Mesendoderm (in vitro differentiated cells): ENCODE results near the gene SLC29A1.
A peak's percentile ranks its signal among the peaks of the same experiment; 100 is the strongest.

Experiments used
- DNase-seq: peaks from one replicate; pipeline ENCODE4 v3.0.0; 2013
- H2AK5ac ChIP-seq: 2 replicates; pipeline ENCODE4 v1.6.1; 2013; ENCODE audit warnings: low read length, inconsistent platforms
- H2BK120ac ChIP-seq: 2 replicates; pipeline ENCODE4 v1.6.1; 2013; ENCODE audit warnings: low read depth, mild to moderate bottlenecking, low read length, moderate library complexity, mixed read lengths
- H2BK15ac ChIP-seq: replicated peaks from 2 replicates; pipeline ENCODE4 v1.6.1; 2013; ENCODE audit warnings: low read depth, mild to moderate bottlenecking, moderate library complexity
- H2BK5ac ChIP-seq: 2 replicates; pipeline ENCODE4 v1.6.1; 2013; ENCODE audit warnings: low read length, inconsistent platforms
- H3K18ac ChIP-seq: 2 replicates; pipeline ENCODE4 v1.6.1; 2013; ENCODE audit warnings: mild to moderate bottlenecking, low read length, mixed read lengths
- H3K23ac ChIP-seq: one replicate; pipeline ENCODE4 v1.6.1; 2013; ENCODE audit warnings: low read length
- H3K27ac ChIP-seq: 2 replicates; pipeline ENCODE4 v1.5.1; 2013; ENCODE audit warnings: low read depth, mild to moderate bottlenecking, inconsistent platforms, low read length, moderate library complexity
- H3K27me3 ChIP-seq: 2 replicates; pipeline ENCODE4 v1.6.1; 2013; ENCODE audit warnings: low read length, control low read depth, mild to moderate bottlenecking, inconsistent platforms; ENCODE audit not compliant: insufficient read depth, poor library complexity
- H3K36me3 ChIP-seq: 2 replicates; pipeline ENCODE4 v1.6.1; 2013; ENCODE audit warnings: low read length, inconsistent platforms; ENCODE audit not compliant: control insufficient read depth, insufficient read depth
- H3K4ac ChIP-seq: one replicate; pipeline ENCODE4 v1.6.1; 2013; ENCODE audit warnings: low read depth, mild to moderate bottlenecking, low read length, moderate library complexity
- H3K4me1 ChIP-seq: 2 replicates; pipeline ENCODE4 v1.6.1; 2013; ENCODE audit warnings: low read depth, low read length, inconsistent platforms; ENCODE audit not compliant: control insufficient read depth
- H3K4me2 ChIP-seq: 2 replicates; pipeline ENCODE4 v1.6.1; 2013; ENCODE audit warnings: low read length
- H3K4me3 ChIP-seq: 2 replicates; pipeline ENCODE4 v1.5.1; 2013; ENCODE audit warnings: mild to moderate bottlenecking, low read length
- H3K56ac ChIP-seq: one replicate; pipeline ENCODE4 v1.6.1; 2013; ENCODE audit warnings: low read length
- H3K79me1 ChIP-seq: 2 replicates; pipeline ENCODE4 v1.6.1; 2013; ENCODE audit warnings: low read length, inconsistent platforms
- H3K79me2 ChIP-seq: 2 replicates; pipeline ENCODE4 v1.6.1; 2013; ENCODE audit warnings: mild to moderate bottlenecking, low read length; ENCODE audit not compliant: control insufficient read depth, insufficient read depth
- H3K9ac ChIP-seq: 2 replicates; pipeline ENCODE4 v1.6.1; 2013; ENCODE audit warnings: low read length, inconsistent platforms
- H4K5ac ChIP-seq: one replicate; pipeline ENCODE4 v1.6.1; 2013; ENCODE audit warnings: low read length
- H4K8ac ChIP-seq: one replicate; pipeline ENCODE4 v1.6.1; 2013; ENCODE audit warnings: low read depth, mild to moderate bottlenecking, control low read depth, low read length, moderate library complexity
- WGBS: extraction: QIAGEN DNeasy Blood & Tissue Kit; methylation state at CpG from one replicate; pipeline ENCODE4 v1.1.7; 2013; ENCODE audit warnings: low lambda C conversion rate, missing lambda C conversion rate; ENCODE audit not compliant: insufficient coverage; ENCODE audit errors: extremely low coverage; 5-methylcytosine and 5-hydroxymethylcytosine counted together

Gene SLC29A1

DNA sequence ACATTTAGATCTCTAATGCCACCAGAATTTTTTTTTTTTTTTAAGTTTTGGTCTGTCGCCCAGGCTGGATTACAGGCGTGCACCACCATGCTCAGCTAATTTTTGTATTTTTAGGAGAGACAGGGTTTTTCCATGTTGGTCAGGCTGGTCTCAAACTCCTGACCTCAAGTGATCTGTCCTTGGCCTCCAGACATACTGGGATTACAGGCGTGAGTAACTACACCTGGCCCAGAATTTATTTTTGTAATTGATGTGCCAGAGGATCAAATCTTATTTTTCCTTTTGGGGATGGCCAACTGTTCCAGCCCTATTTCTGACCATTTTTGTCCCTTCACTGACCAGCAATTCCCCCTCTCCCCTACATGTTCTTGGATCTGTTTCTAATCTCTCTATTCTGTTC is 24.7 kb upstream of the SLC29A1 start:
- Histone ChIP-seq H2BK15ac (no peak overlapping the region), H3K23ac (no peak overlapping the region), H3K79me1 (no peaks in the 10 kb centered on the region), H3K36me3 (no peaks in the 10 kb centered on the region), H4K5ac (no peak overlapping the region), H4K8ac (no peak overlapping the region), H3K79me2 (no peaks in the 10 kb centered on the region), H2BK5ac (no peak overlapping the region), H3K4ac (no peak overlapping the region), H2AK5ac (no peak overlapping the region), H3K9ac (no peak overlapping the region), H3K27me3 (no peaks in the 10 kb centered on the region), H3K27ac (no peak overlapping the region), H3K56ac (no peak overlapping the region), H3K4me3 (no peak overlapping the region), H3K4me2 (no peak overlapping the region), H3K18ac (no peak overlapping the region), H2BK120ac (no peak overlapping the region), H3K4me1 (peaks cover 22% of the 10 kb centered on the region)
- no peak for DNase-seq
- WGBS: no CpG with 5 or more reads among the region's 3 CpGs

DNA sequence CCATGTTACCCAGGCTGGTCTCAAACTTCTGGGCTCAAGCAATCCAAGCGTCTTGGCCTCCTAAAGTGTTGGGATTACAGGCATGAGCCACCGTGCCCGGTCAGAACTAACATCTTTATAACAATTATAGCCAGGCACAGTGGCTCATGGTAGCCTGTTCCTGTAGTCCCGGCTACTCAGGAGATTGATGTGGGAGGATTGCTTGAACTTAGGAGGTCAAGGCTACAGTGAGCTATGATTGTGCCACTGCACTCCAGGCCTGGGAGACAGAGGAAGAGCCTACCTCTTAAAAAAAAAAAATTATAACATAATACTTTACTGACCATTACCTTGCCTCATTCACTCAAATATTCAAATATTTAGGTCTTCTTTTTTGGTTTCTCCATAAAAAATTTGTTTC is 23.5 kb upstream of the SLC29A1 start:
- WGBS: no CpG with 5 or more reads among the region's 4 CpGs
- Histone ChIP-seq H3K4ac (no peak overlapping the region), H2AK5ac (no peak overlapping the region), H3K4me2 (no peak overlapping the region), H3K79me1 (no peaks in the 10 kb centered on the region), H2BK15ac (no peak overlapping the region), H4K5ac (no peak overlapping the region), H4K8ac (no peak overlapping the region), H3K4me1 (peaks cover 22% of the 10 kb centered on the region), H3K79me2 (no peaks in the 10 kb centered on the region), H3K23ac (no peak overlapping the region), H3K4me3 (no peak overlapping the region), H3K56ac (no peak overlapping the region), H3K36me3 (no peaks in the 10 kb centered on the region), H2BK5ac (no peak overlapping the region), H3K18ac (no peak overlapping the region), H3K27ac (no peak overlapping the region), H3K9ac (no peak overlapping the region), H2BK120ac (no peak overlapping the region), H3K27me3 (no peaks in the 10 kb centered on the region)
- DNase-seq: no peak

DNA sequence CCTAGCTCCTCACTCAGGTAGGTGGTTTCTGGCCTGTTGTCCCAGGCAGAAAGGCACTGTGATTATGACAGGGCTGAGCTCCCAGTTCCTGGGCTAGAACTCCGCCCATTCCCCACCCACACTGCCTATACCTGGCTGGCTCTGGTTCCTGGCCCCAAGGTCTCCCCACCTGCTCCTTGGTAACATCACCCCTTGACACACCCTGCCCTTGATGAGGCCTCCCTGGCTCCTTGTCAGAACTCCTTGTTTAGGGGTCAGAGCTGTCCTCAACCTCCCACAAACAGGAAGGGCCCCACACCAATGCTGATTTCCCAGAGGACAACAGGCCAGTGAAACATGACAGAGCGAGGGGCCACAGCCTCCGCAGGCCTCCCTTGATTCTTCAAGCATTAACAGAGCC is 22.2 kb upstream of the SLC29A1 start:
- Histone ChIP-seq H3K79me1 (no peaks in the 10 kb centered on the region), H3K4me2 (no peak overlapping the region), H3K18ac (no peak overlapping the region), H4K8ac (no peak overlapping the region), H3K79me2 (no peaks in the 10 kb centered on the region), H3K4me1 (peaks cover 22% of the 10 kb centered on the region), H2BK15ac (no peak overlapping the region), H4K5ac (no peak overlapping the region), H2BK5ac (peak overlapping the region; percentile 81), H2AK5ac (peak overlapping the region; percentile 64), H3K4me3 (no peak overlapping the region), H3K27ac (no peak overlapping the region), H3K23ac (no peak overlapping the region), H3K4ac (no peak overlapping the region), H3K27me3 (no peaks in the 10 kb centered on the region), H3K9ac (no peak overlapping the region), H3K56ac (peak overlapping the region; percentile 87), H3K36me3 (no peaks in the 10 kb centered on the region), H2BK120ac (no peak overlapping the region)
- no CpG with 5 or more reads among the region's 3 CpGs for WGBS
- peak; percentile 31 for DNase-seq

DNA sequence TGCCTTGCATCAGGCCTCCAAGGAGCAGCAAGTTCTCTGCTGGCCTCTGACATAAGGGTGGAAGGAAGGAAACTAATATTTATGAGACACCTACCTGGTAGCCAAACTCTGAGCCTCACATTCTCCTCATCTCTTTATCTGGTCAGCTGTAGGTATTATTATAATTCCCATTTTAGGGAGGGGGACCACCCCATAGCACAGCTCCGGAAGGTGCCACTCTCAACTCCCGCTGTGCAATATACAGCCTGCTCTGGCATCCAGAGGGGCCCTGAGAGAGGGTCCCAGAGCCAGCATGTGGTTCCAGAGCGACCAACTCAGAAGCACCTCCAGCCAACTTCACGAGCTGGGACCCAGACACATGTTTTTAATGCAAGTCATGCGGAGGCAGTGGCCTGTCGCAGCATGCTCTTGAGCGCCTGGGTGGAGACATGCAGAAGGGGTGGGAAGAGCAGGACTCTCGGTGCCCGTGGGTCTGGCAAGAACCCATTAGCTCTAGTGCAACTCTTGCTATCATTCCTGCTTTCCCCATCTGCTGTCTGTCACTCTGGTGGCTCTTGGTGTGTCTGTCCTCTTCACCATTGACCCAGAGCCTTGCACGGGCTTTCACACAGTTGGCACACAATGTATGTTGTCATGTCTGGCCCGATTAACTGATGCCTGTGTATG is 21.6 kb upstream of the SLC29A1 start:
- Histone ChIP-seq H3K79me2 (no peaks in the 10 kb centered on the region), H3K4me2 (no peak overlapping the region), H4K5ac (no peak overlapping the region), H3K23ac (peak overlapping the region; percentile 87), H3K79me1 (no peaks in the 10 kb centered on the region), H3K9ac (peak overlapping the region; percentile 49), H4K8ac (no peak overlapping the region), H3K4ac (peak overlapping the region; percentile 29), H2BK120ac (peak overlapping the region; percentile 8), H3K36me3 (no peaks in the 10 kb centered on the region), H3K56ac (peak overlapping the region; percentile 87), H3K27ac (peak overlapping the region; percentile 68), H3K18ac (peak overlapping the region; percentile 16), H2AK5ac (peak overlapping the region; percentile 95), H3K27me3 (no peaks in the 10 kb centered on the region), H3K4me1 (peaks cover 25% of the 10 kb centered on the region), H2BK5ac (peak overlapping the region; percentile 81), H3K4me3 (no peak overlapping the region), H2BK15ac (no peak overlapping the region)
- WGBS: no CpG with 5 or more reads among the region's 11 CpGs
- no peak for DNase-seq

DNA sequence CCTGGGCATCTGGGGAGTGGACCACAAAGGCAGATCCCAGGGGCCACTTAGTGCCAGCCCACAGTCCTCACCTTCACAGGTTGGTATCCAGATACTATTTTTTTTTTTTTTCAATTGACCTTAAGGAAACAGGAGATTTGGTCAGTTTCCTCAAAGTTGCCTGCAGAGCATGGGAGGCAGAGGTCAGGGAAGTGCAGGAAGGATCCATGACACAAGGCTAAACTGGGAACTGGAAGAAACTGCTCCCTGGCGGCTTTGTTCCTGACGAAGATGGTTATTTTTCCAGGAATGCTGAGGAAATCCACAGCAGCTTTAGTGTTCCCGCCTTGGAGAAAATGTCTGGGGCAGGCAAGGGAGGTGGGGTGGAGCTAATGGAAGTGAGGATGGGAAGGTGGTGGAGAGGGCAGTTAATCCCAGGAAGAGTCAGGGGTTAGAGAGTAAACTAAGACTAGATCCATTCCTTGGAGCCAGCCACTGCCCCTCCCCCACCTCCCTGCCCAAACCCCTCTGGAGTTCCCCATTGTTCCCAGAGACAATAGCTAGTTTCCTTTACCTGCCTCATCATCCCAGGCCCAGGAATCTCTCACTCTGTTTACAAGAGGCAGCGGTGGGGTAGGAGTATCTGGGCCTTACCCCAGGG is 20.9 kb upstream of the SLC29A1 start:
- H3K4ac ChIP-seq: peak overlapping the region; percentile 83

More for the DNA sequence above, 20.9 kb upstream of the SLC29A1 start:
- no peaks in the 10 kb centered on the region for H3K79me2 ChIP-seq
- no peaks in the 10 kb centered on the region for H3K36me3 ChIP-seq
- H3K4me1 ChIP-seq: peaks cover 25% of the 10 kb centered on the region
- H2AK5ac ChIP-seq: peak overlapping the region; percentile 95
- no peak overlapping the region for H3K4me3 ChIP-seq
- H3K27ac ChIP-seq: peak overlapping the region; percentile 68
- no CpG with 5 or more reads among the region's 4 CpGs for WGBS
- H3K4me2 ChIP-seq: no peak overlapping the region
- peak; percentile 95 for DNase-seq
- no peak overlapping the region for H2BK15ac ChIP-seq
- peak overlapping the region; percentile 89 for H3K18ac ChIP-seq
- H3K56ac ChIP-seq: peak overlapping the region; percentile 87
- H3K9ac ChIP-seq: peak overlapping the region; percentile 49
- no peak overlapping the region for H4K5ac ChIP-seq
- no peak overlapping the region for H4K8ac ChIP-seq
- peak overlapping the region; percentile 87 for H3K23ac ChIP-seq
- H2BK5ac ChIP-seq: peak overlapping the region; percentile 96
- H2BK120ac ChIP-seq: peak overlapping the region; percentile 8
- no peaks in the 10 kb centered on the region for H3K27me3 ChIP-seq
- H3K79me1 ChIP-seq: no peaks in the 10 kb centered on the region
